ENCODE results near the gene FMO5. TPM values are rescaled to one million over a fixed set of nuclear protein-coding genes. Genes with fewer than 3 reads are reported as not detected.

The FMO5 gene
- polyA plus RNA-seq, 1 donor, result 15.8 TPM

GRCh38 chr1:147152772-147153171, 72.4 kb downstream of the FMO5 start:
- Histone ChIP-seq H3K27ac (ENCODE audit: low read length) (no peak overlapping the region), H3K4me3 (ENCODE audit: low read length) (no peak overlapping the region), H3K27me3 (ENCODE audit: control insufficient read depth, insufficient read depth, low read length) (no peaks in the 10 kb centered on the region), H3K9me3 (ENCODE audit: control insufficient read depth, low read depth, low read length) (no peaks in the 10 kb centered on the region), H3K36me3 (ENCODE audit: control insufficient read depth, insufficient read depth, low read length) (peaks cover 19% of the 10 kb centered on the region), H3K4me1 (ENCODE audit: control insufficient read depth, insufficient read depth, low read length) (no peaks in the 10 kb centered on the region)
- no CpG with 5 or more reads among the region's 3 CpGs for WGBS (ENCODE audit: insufficient coverage, low lambda C conversion rate)
- no peak for DNase-seq

DNA sequence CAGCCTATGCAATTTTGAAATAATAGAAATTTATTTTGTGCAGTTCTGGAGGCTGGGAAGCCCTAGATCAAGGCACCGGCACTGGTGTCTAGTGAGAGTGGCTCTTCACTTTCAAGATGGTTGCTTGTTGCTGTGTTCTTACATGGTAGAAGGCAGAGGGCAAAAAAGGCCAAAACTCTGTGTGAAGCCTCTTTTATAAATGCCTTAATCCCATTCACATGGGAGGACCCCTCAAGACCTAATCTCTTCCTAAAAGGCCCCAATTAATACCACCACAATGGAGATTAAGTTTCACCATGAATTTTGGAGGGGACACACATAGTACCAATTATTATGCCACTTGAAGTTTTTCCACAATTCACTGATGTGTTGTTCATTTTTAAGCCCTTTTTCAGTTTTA, 73.9 kb downstream of the FMO5 start:
- Histone ChIP-seq H3K27ac (ENCODE audit: low read length) (no peak overlapping the region), H3K27me3 (ENCODE audit: control insufficient read depth, insufficient read depth, low read length) (no peaks in the 10 kb centered on the region), H3K4me1 (ENCODE audit: control insufficient read depth, insufficient read depth, low read length) (no peaks in the 10 kb centered on the region), H3K9me3 (ENCODE audit: control insufficient read depth, low read depth, low read length) (no peaks in the 10 kb centered on the region), H3K4me3 (ENCODE audit: low read length) (no peak overlapping the region), H3K36me3 (ENCODE audit: control insufficient read depth, insufficient read depth, low read length) (peaks cover 10% of the 10 kb centered on the region)
- no CpG with 5 or more reads among the region's 1 CpG for WGBS (ENCODE audit: insufficient coverage, low lambda C conversion rate)
- DNase-seq, result no peak

GRCh38 chr1:147142886-147143285, 82.3 kb downstream of the FMO5 start:
- Histone ChIP-seq H3K36me3 (ENCODE audit: control insufficient read depth, insufficient read depth, low read length) (no peaks in the 10 kb centered on the region), H3K9me3 (ENCODE audit: control insufficient read depth, low read depth, low read length) (no peaks in the 10 kb centered on the region), H3K27me3 (ENCODE audit: control insufficient read depth, insufficient read depth, low read length) (no peaks in the 10 kb centered on the region), H3K4me3 (ENCODE audit: low read length) (no peak overlapping the region), H3K4me1 (ENCODE audit: control insufficient read depth, insufficient read depth, low read length) (no peaks in the 10 kb centered on the region), H3K27ac (ENCODE audit: low read length) (no peak overlapping the region)
- WGBS (ENCODE audit: insufficient coverage, low lambda C conversion rate), result 100% methylated on average over 1 of the region's 2 CpGs
- DNase-seq, result no peak

Other genes with a start within 250 kb of the FMO5 start
- 35.2 TPM for gene PRKAB2, start 52.9 kb downstream of the FMO5 start, polyA plus RNA-seq
- gene CHD1L, start 17.3 kb upstream of the FMO5 start, polyA plus RNA-seq, result 37.1 TPM